Caco-2 (cell line): ENCODE measurements around the gene UNC5B. TPM values are rescaled to one million over a fixed set of nuclear protein-coding genes. Genes with fewer than 3 reads are reported as not detected.

Experiments used
- BruUV-seq: library from RNA; stranded (reverse); fragments of 400-500 nt; replicated peaks from 2 replicates; lab custom pipeline; 2021; lab: Mats Ljungman, UMichigan
- CTCF ChIA-PET: fragments of 300-600 bp; sonication (Branson Sonifier 250); formaldehyde crosslinking; loops from one replicate; lab custom pipeline; 2022; ENCODE audit warnings: antibody characterized with exemption; lab: Charles Lee
- POLR2A ChIA-PET: fragments of 300-600 bp; sonication (Branson Sonifier 250); formaldehyde crosslinking; loops from one replicate; lab custom pipeline; 2022; ENCODE audit warnings: antibody characterized with exemption; lab: Charles Lee
- DNase-seq, 2 experiments: peaks; one replicate each; pipeline versions ENCODE4 v3.0.0 to v3.0.0-alpha.2; 2020 to 2022
- H3K27me3 ChIP-seq: replicated peaks from 2 replicates; pipeline ENCODE4 v1.6.0; 2011; ENCODE audit warnings: low read length; ENCODE audit not compliant: control insufficient read depth, insufficient read depth
- H3K36me3 ChIP-seq: 2 replicates; pipeline ENCODE4 v1.5.1; 2011; ENCODE audit warnings: low read length; ENCODE audit not compliant: control insufficient read depth, insufficient read depth
- H3K4me1 ChIP-seq: fragments of 250-450 bp; sonication (Bioruptor Pico); 2 replicates; pipeline ENCODE4 v1.5.1; 2020; ENCODE audit warnings: mild to moderate bottlenecking
- H3K4me3 ChIP-seq: 2 replicates; pipeline ENCODE4 v1.5.1; 2011; ENCODE audit warnings: low read depth, mild to moderate bottlenecking, control low read depth, low read length
- H3K9me3 ChIP-seq: fragments of 250-450 bp; sonication (Bioruptor Pico); 2 replicates; pipeline ENCODE4 v1.5.1; 2020; ENCODE audit warnings: mild to moderate bottlenecking, moderate library complexity
- H3K27ac Mint-ChIP-seq: one replicate; pipeline ENCODE4 v1.8.0; 2022; ENCODE audit warnings: mixed read lengths; ENCODE audit not compliant: unreplicated experiment
- H3K27me3 Mint-ChIP-seq: one replicate; pipeline ENCODE4 v1.8.0; 2022; ENCODE audit warnings: mixed read lengths; ENCODE audit not compliant: insufficient read depth, unreplicated experiment
- H3K36me3 Mint-ChIP-seq: one replicate; pipeline ENCODE4 v1.8.0; 2022; ENCODE audit warnings: mild to moderate bottlenecking, mixed read lengths; ENCODE audit not compliant: insufficient read depth, unreplicated experiment
- H3K4me1 Mint-ChIP-seq: one replicate; pipeline ENCODE4 v1.8.0; 2022; ENCODE audit warnings: low read depth, mixed read lengths; ENCODE audit not compliant: unreplicated experiment
- H3K4me3 Mint-ChIP-seq: one replicate; pipeline ENCODE4 v1.8.0; 2022; ENCODE audit warnings: mild to moderate bottlenecking, moderate library complexity, mixed read lengths; ENCODE audit not compliant: unreplicated experiment
- H3K9me3 Mint-ChIP-seq: one replicate; pipeline ENCODE4 v1.8.0; 2022; ENCODE audit warnings: mixed read lengths; ENCODE audit not compliant: unreplicated experiment
- CTCF ChIP-seq, 2 experiments: fragments of 200-600 bp in 1 of 2; IDR thresholded peaks; 1 replicate in 1 of 2; 2 replicates in 1 of 2; pipeline versions ENCODE4 v1.5.1 to v1.8.0; 2011 to 2022; ENCODE audit warnings: antibody characterized with exemption in 1 of 2, control low read depth in 1 of 2, inconsistent platforms in 1 of 2, low read depth in 1 of 2, low read length in 1 of 2, mild to moderate bottlenecking in 1 of 2, moderate library complexity in 1 of 2; ENCODE audit not compliant: insufficient read depth in 1 of 2, severe bottlenecking in 1 of 2, unreplicated experiment in 1 of 2
- intact Hi-C: fragments of 100-400 bp; cut with micrococcal nuclease; formaldehyde crosslinking; loops from one replicate; pipeline ENCODE4 v1.10.0; 2022; ENCODE audit not compliant: unreplicated experiment
- total RNA-seq: library from RNA; stranded (reverse); gene quantifications from 2 replicates; pipeline ENCODE4 v1.2.3, GENCODE V29; 2022

Gene UNC5B
- total RNA-seq, 1 experiment from 2014 or later: 22.4 TPM

GRCh38 chr10:71246591-71247413 lies 34.4 kb downstream of the UNC5B start:
- no peaks in the 10 kb centered on the region for H3K27me3 ChIP-seq
- peaks cover 63% of the 10 kb centered on the region for H3K4me1 ChIP-seq
- ChIA-PET POLR2A (interaction anchor here (0.6 to 1.4 kb wide), 5 partner anchors 11 to 1335 kb away, joined by 3 to 10 read pairs (median 3); no protein-coding TSS in a partner anchor), CTCF (interaction anchor here (0.7 to 3.9 kb wide), 5 partner anchors 10 to 38 kb away, joined by 3 to 36 read pairs (median 7); no protein-coding TSS in a partner anchor)
- Mint-ChIP-seq H3K4me1 (peaks cover 41% of the 10 kb centered on the region), H3K9me3 (no peaks in the 10 kb centered on the region), H3K27me3 (no peaks in the 10 kb centered on the region), H3K4me3 (peak overlapping the region; percentile 52), H3K36me3 (peaks cover 4% of the 10 kb centered on the region), H3K27ac (peak overlapping the region; percentile 90)
- no peak overlapping the region for H3K4me3 ChIP-seq
- intact Hi-C loops: loop anchor here (1.0 to 2.0 kb wide), 3 partner anchors 16 to 35 kb away; partner anchors contain the start of gene UNC5B
- no peaks in the 10 kb centered on the region for H3K36me3 ChIP-seq
- TSS peak; percentile 66 for BruUV-seq
- no peak for TF ChIP-seq CTCF (IDR thresholded peaks at IDR 0.05; ENCODE audit: insufficient read depth in 1 of 2, low read depth in 1 of 2, low read length in 1 of 2, severe bottlenecking in 1 of 2, unreplicated experiment in 1 of 2)
- H3K9me3 ChIP-seq: no peaks in the 10 kb centered on the region
- peak; percentile 92 to 99 for DNase-seq

- intact Hi-C loops: loop anchor here (2.0 kb wide), 1 partner anchor 17 kb away; no protein-coding TSS in a partner anchor
- peak overlapping the region; percentile 90 for H3K27ac Mint-ChIP-seq
- peaks cover 4% of the 10 kb centered on the region for H3K36me3 Mint-ChIP-seq
- no peaks in the 10 kb centered on the region for H3K9me3 Mint-ChIP-seq
- Histone ChIP-seq H3K9me3 (no peaks in the 10 kb centered on the region), H3K4me3 (no peak overlapping the region), H3K36me3 (no peaks in the 10 kb centered on the region), H3K4me1 (peaks cover 69% of the 10 kb centered on the region), H3K27me3 (no peaks in the 10 kb centered on the region)
- no peak for DNase-seq
- ChIA-PET CTCF (interaction anchor here (1.4 to 3.9 kb wide), 4 partner anchors 11 to 39 kb away, joined by 5 to 36 read pairs (median 8); no protein-coding TSS in a partner anchor), POLR2A (interaction anchor here (0.5 to 1.4 kb wide), 4 partner anchors 11 to 820 kb away, joined by 3 to 10 read pairs (median 4); no protein-coding TSS in a partner anchor)
- peak overlapping the region; percentile 52 for H3K4me3 Mint-ChIP-seq
- no peaks in the 10 kb centered on the region for H3K27me3 Mint-ChIP-seq
- no TSS peak for BruUV-seq
- no peak for TF ChIP-seq CTCF (IDR thresholded peaks at IDR 0.05; ENCODE audit: insufficient read depth in 1 of 2, low read depth in 1 of 2, low read length in 1 of 2, severe bottlenecking in 1 of 2, unreplicated experiment in 1 of 2)
- H3K4me1 Mint-ChIP-seq: peaks cover 47% of the 10 kb centered on the region
Measured at GRCh38 chr10:71247414-71247705, 35.0 kb downstream of the UNC5B start.

GRCh38 chr10:71247804-71248203 lies 35.4 kb downstream of the UNC5B start:
- Mint-ChIP-seq H3K4me1 (peaks cover 51% of the 10 kb centered on the region), H3K36me3 (peaks cover 4% of the 10 kb centered on the region), H3K9me3 (no peaks in the 10 kb centered on the region), H3K27me3 (no peaks in the 10 kb centered on the region), H3K27ac (peak overlapping the region; percentile 90), H3K4me3 (no peak overlapping the region)
- H3K36me3 ChIP-seq: no peaks in the 10 kb centered on the region
- ChIA-PET CTCF (interaction anchor here (3.9 kb wide), 1 partner anchor 23 kb away, joined by 36 read pairs; no protein-coding TSS in a partner anchor), POLR2A (interaction anchor here (0.5 kb wide), 1 partner anchor 820 kb away, joined by 4 read pairs; no protein-coding TSS in a partner anchor)
- no peak for TF ChIP-seq CTCF (IDR thresholded peaks at IDR 0.05; ENCODE audit: insufficient read depth in 1 of 2, low read depth in 1 of 2, low read length in 1 of 2, severe bottlenecking in 1 of 2, unreplicated experiment in 1 of 2)
- no peak for DNase-seq
- H3K27me3 ChIP-seq: no peaks in the 10 kb centered on the region
- no TSS peak for BruUV-seq
- intact Hi-C loops: loop anchor here (2.0 kb wide), 1 partner anchor 17 kb away; no protein-coding TSS in a partner anchor
- no peak overlapping the region for H3K4me3 ChIP-seq
- H3K4me1 ChIP-seq: peaks cover 73% of the 10 kb centered on the region
- H3K9me3 ChIP-seq: no peaks in the 10 kb centered on the region
